PC-3 (cell line): ENCODE measurements around the gene HLCS. TPM values are rescaled to one million over a fixed set of nuclear protein-coding genes. Genes with fewer than 3 reads are reported as not detected.

Source experiments
- ATAC-seq: fragments of 200-7000 bp; cut with Tn5 transposase; 2 replicates; pipeline ENCODE4 v1.9.1; 2020; ENCODE audit warnings: mild to moderate bottlenecking, moderate library complexity
- BruUV-seq: library from RNA; stranded (reverse); fragments of 400-500 nt; replicated peaks from 2 replicates; lab custom pipeline; 2021; lab: Mats Ljungman, UMichigan
- CTCF ChIA-PET: fragments of 300-600 bp; sonication (Branson Sonifier 250); formaldehyde crosslinking; loops from one replicate; lab custom pipeline; 2022; ENCODE audit warnings: antibody characterized with exemption; lab: Charles Lee
- POLR2A ChIA-PET: fragments of 300-600 bp; sonication (Branson Sonifier 250); formaldehyde crosslinking; loops from one replicate; lab custom pipeline; 2022; ENCODE audit warnings: antibody characterized with exemption; ENCODE audit not compliant: unreplicated experiment; lab: Charles Lee
- DNase-seq: peaks from one replicate; pipeline ENCODE4 v3.0.0-alpha.2; 2015
- H2AFZ ChIP-seq: fragments of 300-600 bp; sonication (generic); 2 replicates; pipeline ENCODE4 v1.6.0; 2016; ENCODE audit warnings: antibody characterized with exemption, low read length
- H3F3A ChIP-seq: fragments of 300-600 bp; sonication (generic); one replicate; pipeline ENCODE4 v1.6.0; 2017; ENCODE audit warnings: antibody characterized with exemption, low read length, control low read depth, mild to moderate bottlenecking; ENCODE audit not compliant: unreplicated experiment
- H3K27ac ChIP-seq: fragments of 300-600 bp; sonication (generic); 2 replicates; pipeline ENCODE4 v1.5.1; 2016; ENCODE audit warnings: mild to moderate bottlenecking, low read length
- H3K27me3 ChIP-seq: fragments of 300-600 bp; sonication (generic); 2 replicates; pipeline ENCODE4 v1.6.1; 2016; ENCODE audit warnings: low read length, mixed read lengths
- H3K36me3 ChIP-seq: fragments of 300-600 bp; sonication (generic); 2 replicates; pipeline ENCODE4 v1.6.1; 2016; ENCODE audit warnings: low read depth, mixed run types, low read length, mixed read lengths
- H3K4me1 ChIP-seq: fragments of 300-600 bp; sonication (generic); 2 replicates; pipeline ENCODE4 v1.5.1; 2016; ENCODE audit warnings: low read length; ENCODE audit not compliant: insufficient read depth
- H3K4me2 ChIP-seq: fragments of 300-600 bp; sonication (generic); 2 replicates; pipeline ENCODE4 v1.6.0; 2016; ENCODE audit warnings: low read length
- H3K4me3 ChIP-seq: fragments of 300-600 bp; sonication (generic); 2 replicates; pipeline ENCODE4 v1.5.1; 2016; ENCODE audit warnings: mild to moderate bottlenecking, low read length, mixed read lengths
- H3K79me2 ChIP-seq: fragments of 300-600 bp; sonication (generic); 2 replicates; pipeline ENCODE4 v1.6.1; 2017; ENCODE audit warnings: low read length, mixed read lengths
- H3K9ac ChIP-seq: fragments of 300-600 bp; sonication (generic); 2 replicates; pipeline ENCODE4 v1.6.0; 2016; ENCODE audit warnings: mild to moderate bottlenecking, low read length
- H3K9me2 ChIP-seq: fragments of 300-600 bp; sonication (generic); replicated peaks from 2 replicates; pipeline ENCODE4 v1.6.1; 2016; ENCODE audit warnings: mixed run types, low read length, mixed read lengths
- H3K9me3 ChIP-seq: fragments of 300-600 bp; sonication (generic); 2 replicates; pipeline ENCODE4 v1.6.1; 2016; ENCODE audit warnings: low read length, mixed read lengths
- H4K20me1 ChIP-seq: fragments of 300-600 bp; sonication (generic); 2 replicates; pipeline ENCODE4 v1.6.1; 2016; ENCODE audit warnings: low read length, mixed read lengths
- CTCF ChIP-seq: fragments of 300-600 bp; sonication (generic); conservative IDR thresholded peaks from 2 replicates; pipeline ENCODE4 v1.5.1; 2017; ENCODE audit warnings: antibody characterized with exemption, low read depth, mild to moderate bottlenecking, low read length
- EZH2 ChIP-seq: fragments of 300-600 bp; sonication (generic); IDR thresholded peaks from one replicate; pipeline ENCODE4 v1.6.1; 2017; ENCODE audit warnings: antibody characterized with exemption, mild to moderate bottlenecking, low read length; ENCODE audit not compliant: unreplicated experiment
- EZH2phosphoT487 ChIP-seq: fragments of 300-600 bp; sonication (generic); IDR thresholded peaks from 2 replicates; pipeline ENCODE4 v1.6.1; 2018; ENCODE audit warnings: mild to moderate bottlenecking, antibody characterized with exemption, low read length, borderline replicate concordance
- intact Hi-C: fragments of 100-400 bp; cut with micrococcal nuclease; formaldehyde crosslinking; loops from 2 replicates; pipeline ENCODE4 v1.9.0; 2023
- total RNA-seq: library from RNA; depleted of rRNA; stranded (reverse); fragments of >200 nt; gene quantifications from 2 replicates; pipeline ENCODE4 v1.2.3, GENCODE V29; 2014

HLCS gene
- total RNA-seq, 1 experiment from 2014 or later: 44.1 TPM

- Histone ChIP-seq H3K9ac (no peak overlapping the region), H3F3A (no peaks in the 10 kb centered on the region), H3K9me2 (no peaks in the 10 kb centered on the region), H3K27ac (no peak overlapping the region), H3K36me3 (peaks cover 13% of the 10 kb centered on the region; the same call in 1 of the 2 replicates), H4K20me1 (no peaks in the 10 kb centered on the region), H3K9me3 (no peaks in the 10 kb centered on the region), H3K79me2 (no peaks in the 10 kb centered on the region), H3K4me1 (no peaks in the 10 kb centered on the region), H3K4me2 (no peak overlapping the region), H3K27me3 (no peaks in the 10 kb centered on the region), H3K4me3 (no peak overlapping the region), H2AFZ (no peak overlapping the region)
- POLR2A ChIA-PET: interaction anchor here (0.6 kb wide), 1 partner anchor 19 kb away, joined by 3 read pairs; no protein-coding TSS in a partner anchor
- DNase-seq (no peak), ATAC-seq (no peak)
- BruUV-seq: no TSS peak
- no peak for TF ChIP-seq EZH2phosphoT487
- TF ChIP-seq EZH2: no peak
- no peak for TF ChIP-seq CTCF
- CTCF ChIA-PET: interaction anchor here (0.7 kb wide), 1 partner anchor 20 kb away, joined by 5 read pairs; no protein-coding TSS in a partner anchor
- intact Hi-C loops: no loop called here
Measured at GRCh38 chr21:36949171-36950141, 17.0 kb downstream of the HLCS start.

- CTCF ChIA-PET: interaction anchor here (0.7 kb wide), 1 partner anchor 19 kb away, joined by 5 read pairs; no protein-coding TSS in a partner anchor
- Histone ChIP-seq H3K4me2 (no peak overlapping the region), H3K27ac (no peak overlapping the region), H3K9ac (no peak overlapping the region), H3K4me3 (no peak overlapping the region), H3F3A (no peaks in the 10 kb centered on the region), H4K20me1 (no peaks in the 10 kb centered on the region), H3K9me2 (no peaks in the 10 kb centered on the region), H3K36me3 (peaks cover 13% of the 10 kb centered on the region; the same call in 1 of the 2 replicates), H2AFZ (no peak overlapping the region), H3K9me3 (no peaks in the 10 kb centered on the region), H3K27me3 (no peaks in the 10 kb centered on the region), H3K79me2 (no peaks in the 10 kb centered on the region), H3K4me1 (no peaks in the 10 kb centered on the region)
- ATAC-seq (no peak), DNase-seq (no peak)
- intact Hi-C loops: no loop called here
- POLR2A ChIA-PET: no interaction called here
- no TSS peak for BruUV-seq
- TF ChIP-seq EZH2 (no peak), EZH2phosphoT487 (no peak), CTCF (no peak)
Measured at GRCh38 chr21:36948686-36949085, 17.8 kb downstream of the HLCS start.

- no peak overlapping the region for H3K9ac ChIP-seq
- no peak overlapping the region for H2AFZ ChIP-seq
- H4K20me1 ChIP-seq: no peaks in the 10 kb centered on the region
- TF ChIP-seq CTCF (no peak), EZH2 (no peak), EZH2phosphoT487 (no peak)
- ChIA-PET CTCF (no interaction called here), POLR2A (no interaction called here)
- H3K27me3 ChIP-seq: no peaks in the 10 kb centered on the region
- no peak overlapping the region for H3K4me3 ChIP-seq
- peaks cover 13% of the 10 kb centered on the region; the same call in 1 of the 2 replicates for H3K36me3 ChIP-seq
- DNase-seq: no peak
- H3K9me3 ChIP-seq: no peaks in the 10 kb centered on the region
- intact Hi-C loops: no loop called here
- H3K4me2 ChIP-seq: no peak overlapping the region
- no peaks in the 10 kb centered on the region for H3K79me2 ChIP-seq
- BruUV-seq: no TSS peak
- ATAC-seq: no peak
- no peaks in the 10 kb centered on the region for H3K4me1 ChIP-seq
- H3F3A ChIP-seq: no peaks in the 10 kb centered on the region
- H3K9me2 ChIP-seq: no peaks in the 10 kb centered on the region
- H3K27ac ChIP-seq: no peak overlapping the region
Measured at GRCh38 chr21:36946949-36947356, 19.5 kb downstream of the HLCS start.
